Measurements from ENCODE around the gene KCNG1.

DNA sequence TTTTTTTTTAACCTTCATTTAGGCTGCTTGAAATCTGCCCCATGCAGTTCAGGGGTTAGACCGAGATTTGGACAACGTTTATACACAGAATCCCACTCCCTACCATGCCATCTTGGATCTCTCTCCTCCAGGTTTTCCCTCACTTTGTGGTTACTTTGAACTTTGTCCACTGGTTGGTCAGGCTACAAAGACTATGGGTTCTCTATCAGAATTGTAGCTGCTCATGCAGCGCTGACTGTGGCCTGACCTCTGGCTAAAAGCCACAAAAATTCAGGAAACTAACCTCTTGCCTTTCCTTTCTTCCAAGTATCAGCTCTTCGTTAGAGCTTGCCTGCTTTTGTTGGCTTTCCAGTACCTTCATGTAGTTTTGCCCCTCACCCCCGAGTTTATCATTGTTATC, 44.9 kb upstream of the KCNG1 start:
- TF ChIP-seq, protein P1, sequence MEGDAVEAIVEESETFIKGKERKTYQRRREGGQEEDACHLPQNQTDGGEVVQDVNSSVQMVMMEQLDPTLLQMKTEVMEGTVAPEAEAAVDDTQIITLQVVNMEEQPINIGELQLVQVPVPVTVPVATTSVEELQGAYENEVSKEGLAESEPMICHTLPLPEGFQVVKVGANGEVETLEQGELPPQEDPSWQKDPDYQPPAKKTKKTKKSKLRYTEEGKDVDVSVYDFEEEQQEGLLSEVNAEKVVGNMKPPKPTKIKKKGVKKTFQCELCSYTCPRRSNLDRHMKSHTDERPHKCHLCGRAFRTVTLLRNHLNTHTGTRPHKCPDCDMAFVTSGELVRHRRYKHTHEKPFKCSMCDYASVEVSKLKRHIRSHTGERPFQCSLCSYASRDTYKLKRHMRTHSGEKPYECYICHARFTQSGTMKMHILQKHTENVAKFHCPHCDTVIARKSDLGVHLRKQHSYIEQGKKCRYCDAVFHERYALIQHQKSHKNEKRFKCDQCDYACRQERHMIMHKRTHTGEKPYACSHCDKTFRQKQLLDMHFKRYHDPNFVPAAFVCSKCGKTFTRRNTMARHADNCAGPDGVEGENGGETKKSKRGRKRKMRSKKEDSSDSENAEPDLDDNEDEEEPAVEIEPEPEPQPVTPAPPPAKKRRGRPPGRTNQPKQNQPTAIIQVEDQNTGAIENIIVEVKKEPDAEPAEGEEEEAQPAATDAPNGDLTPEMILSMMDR (IDR thresholded peaks at IDR 0.05) = no peak
- TF ChIP-seq POLR2A (IDR thresholded peaks at IDR 0.05) (no peak), EP300 (IDR thresholded peaks at IDR 0.05) (no peak)
